Astrocyte (in vitro differentiated cells and primary cell): ENCODE data around the gene DISC1.
"Not testable (repeated sequence)": the region's sequence is repeated elsewhere in the genome, so short reads cannot be mapped to it uniquely, and the experiment has no call there.

Experiments
- CTCF ChIP-seq: IDR thresholded peaks from 2 replicates; pipeline ENCODE4 v1.5.1; 2011; ENCODE audit warnings: low read depth, mild to moderate bottlenecking, inconsistent platforms, low read length, moderate library complexity; ENCODE audit not compliant: insufficient read depth
- EZH2 ChIP-seq: IDR thresholded peaks from 2 replicates; pipeline ENCODE4 v1.6.1; 2012; ENCODE audit warnings: mild to moderate bottlenecking, low read length, inconsistent platforms; ENCODE audit not compliant: insufficient read depth

DNA sequence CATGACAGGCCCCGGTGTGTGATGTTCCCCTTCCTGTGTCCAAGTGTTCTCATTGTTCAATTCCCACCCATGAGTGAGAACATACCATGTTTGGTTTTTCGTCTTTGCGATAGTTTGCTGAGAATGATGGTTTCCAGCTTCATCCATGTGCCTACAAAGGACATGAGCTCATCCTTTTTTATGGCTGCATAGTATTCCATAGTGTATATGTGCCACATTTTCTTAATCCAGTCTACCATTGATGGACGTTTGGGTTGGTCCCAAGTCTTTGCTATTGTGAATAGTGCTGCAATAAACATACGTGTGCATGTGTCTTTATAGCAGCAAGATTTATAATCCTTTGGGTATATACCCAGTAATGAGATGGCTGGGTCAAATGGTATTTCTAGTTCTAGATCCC lies 343.2 kb downstream of the DISC1 start:
- TF ChIP-seq CTCF, EZH2: not testable (repeated sequence)
